Skeletal muscle satellite cell (primary cell): ENCODE measurements around the gene IGFBPL1.
"Not testable (repeated sequence)": the region's sequence is repeated elsewhere in the genome, so short reads cannot be mapped to it uniquely, and the experiment has no call there.

Experiments used
- H3K27me3 ChIP-seq: 2 replicates; pipeline ENCODE4 v1.7.0; 2013; ENCODE audit warnings: low read length; ENCODE audit not compliant: control insufficient read depth, insufficient read depth
- H3K36me3 ChIP-seq: 2 replicates; pipeline ENCODE4 v1.7.0; 2013; ENCODE audit warnings: mild to moderate bottlenecking, control low read depth, low read length; ENCODE audit not compliant: insufficient read depth
- H3K4me1 ChIP-seq: 2 replicates; pipeline ENCODE4 v1.7.0; 2013; ENCODE audit warnings: low read length; ENCODE audit not compliant: control insufficient read depth, insufficient read depth
- H3K4me2 ChIP-seq: 2 replicates; pipeline ENCODE4 v1.7.0; 2013; ENCODE audit warnings: mild to moderate bottlenecking, low read length
- H3K4me3 ChIP-seq: 2 replicates; pipeline ENCODE4 v1.7.0; 2013; ENCODE audit warnings: low read length
- H3K9ac ChIP-seq: 2 replicates; pipeline ENCODE4 v1.7.0; 2013; ENCODE audit warnings: mild to moderate bottlenecking, low read depth, low read length, moderate library complexity
- H3K9me3 ChIP-seq: replicated peaks from 2 replicates; pipeline ENCODE4 v1.7.0; 2013; ENCODE audit warnings: mild to moderate bottlenecking, control low read depth, low read length

IGFBPL1 gene

DNA sequence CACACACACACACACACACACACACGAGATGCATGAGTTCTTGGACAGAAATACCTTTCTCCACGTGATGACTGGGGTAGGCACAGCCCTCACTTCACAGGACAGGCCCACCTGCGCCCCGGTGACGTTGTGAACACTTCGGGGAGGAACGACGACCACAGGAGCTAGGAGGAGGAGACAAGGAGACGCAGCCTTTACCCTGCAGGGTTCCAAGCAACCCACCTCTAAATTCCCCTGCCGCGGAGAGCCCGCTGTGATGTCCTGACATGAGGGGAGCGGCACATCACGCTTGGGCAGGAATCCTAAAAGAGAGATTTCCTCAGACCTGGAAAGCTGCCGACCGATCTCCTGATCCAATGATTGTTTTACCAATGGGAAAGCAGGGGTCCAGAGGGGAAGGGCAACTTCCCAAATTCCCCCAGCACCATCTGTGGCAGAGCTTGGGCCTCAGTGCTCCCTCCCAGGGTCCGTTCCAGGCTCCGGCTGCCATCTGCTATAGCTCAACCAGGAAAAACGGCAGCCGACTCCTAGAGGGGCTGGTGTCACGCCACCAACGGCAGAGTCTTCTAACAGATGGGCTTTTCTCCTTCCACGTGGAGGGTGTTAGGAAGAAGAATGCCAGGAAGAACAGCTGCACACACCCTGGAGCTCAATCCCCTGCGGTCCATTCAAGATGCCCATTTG, 10.1 kb downstream of the IGFBPL1 start:
- Histone ChIP-seq H3K4me1 (peaks cover 25% of the 10 kb centered on the region), H3K4me3 (peak overlapping the region; percentile 26), H3K4me2 (no peak overlapping the region), H3K36me3 (no peaks in the 10 kb centered on the region), H3K27me3 (peaks cover 40% of the 10 kb centered on the region), H3K9ac (no peak overlapping the region), H3K9me3 (no peaks in the 10 kb centered on the region)

DNA sequence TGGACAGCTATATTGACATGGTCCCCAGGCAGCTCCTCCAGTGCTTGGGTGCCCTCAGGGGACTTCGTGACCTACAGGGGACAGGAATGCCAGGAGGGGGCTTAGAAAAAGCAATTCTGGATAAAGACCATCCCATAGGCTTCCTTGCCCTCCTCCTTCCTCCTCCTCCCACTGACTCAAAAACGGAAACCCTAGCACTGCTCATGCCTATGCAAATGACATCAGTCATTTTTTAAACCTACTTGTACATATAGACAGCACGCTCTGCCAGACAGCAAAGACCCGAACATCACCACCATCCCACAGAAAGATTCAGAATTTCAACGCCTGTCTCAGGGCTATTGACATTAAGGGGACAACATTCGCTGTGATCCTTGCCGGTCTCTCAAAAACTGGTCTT, 11.0 kb downstream of the IGFBPL1 start:
- no peak overlapping the region for H3K4me2 ChIP-seq
- H3K27me3 ChIP-seq = peaks cover 47% of the 10 kb centered on the region
- no peaks in the 10 kb centered on the region for H3K9me3 ChIP-seq

DNA sequence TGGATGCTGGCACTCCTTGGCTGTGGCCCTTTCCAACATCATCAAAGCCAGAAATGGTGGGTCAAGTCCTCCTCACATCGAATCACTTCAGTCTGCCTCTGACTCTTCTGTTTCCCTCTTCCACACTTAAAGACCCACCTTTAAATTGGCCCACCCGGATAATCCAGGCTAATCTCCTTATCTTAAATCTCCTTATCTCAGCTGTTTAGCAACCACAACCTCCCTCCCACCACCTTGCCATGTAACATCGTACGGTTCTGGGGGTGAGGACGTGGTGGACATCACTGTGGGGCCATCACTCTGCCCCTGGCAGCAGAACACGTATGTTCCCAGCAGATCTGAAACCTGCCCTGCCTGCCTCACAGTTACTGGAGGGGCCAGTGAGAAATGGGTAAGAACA, 11.5 kb downstream of the IGFBPL1 start:
- no peak overlapping the region for H3K4me3 ChIP-seq
- H3K9me3 ChIP-seq = no peaks in the 10 kb centered on the region
- H3K9ac ChIP-seq = no peak overlapping the region
- no peaks in the 10 kb centered on the region for H3K36me3 ChIP-seq
- no peak overlapping the region for H3K4me2 ChIP-seq
- peaks cover 44% of the 10 kb centered on the region for H3K27me3 ChIP-seq
- peaks cover 25% of the 10 kb centered on the region for H3K4me1 ChIP-seq

More for the DNA sequence above, 11.0 kb downstream of the IGFBPL1 start:
- Histone ChIP-seq H3K9ac (no peak overlapping the region), H3K4me1 (peaks cover 25% of the 10 kb centered on the region), H3K4me3 (no peak overlapping the region), H3K36me3 (no peaks in the 10 kb centered on the region)

DNA sequence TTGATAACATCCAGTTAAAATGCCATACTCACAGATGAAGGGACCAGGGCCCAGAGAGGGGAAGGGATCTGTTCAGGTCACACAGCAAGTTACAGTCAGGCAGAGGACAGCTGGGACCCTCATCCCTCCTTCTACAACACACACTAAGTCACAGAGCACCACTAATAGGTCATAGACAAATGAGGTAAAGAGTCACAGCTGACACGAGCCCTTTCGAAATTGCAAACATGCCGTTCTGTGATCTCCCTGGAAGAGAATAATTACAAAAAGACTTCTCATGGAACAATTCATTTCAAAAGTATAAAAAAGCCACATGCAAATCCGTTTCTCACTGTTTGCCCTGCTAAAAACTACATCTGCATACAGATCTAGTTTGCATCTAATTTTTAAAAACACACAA, 15.5 kb downstream of the IGFBPL1 start:
- Histone ChIP-seq H3K4me1 (peaks cover 4% of the 10 kb centered on the region), H3K4me2 (no peak overlapping the region), H3K27me3 (peaks cover 55% of the 10 kb centered on the region), H3K4me3 (no peak overlapping the region), H3K36me3 (no peaks in the 10 kb centered on the region), H3K9ac (no peak overlapping the region), H3K9me3 (no peaks in the 10 kb centered on the region)

DNA sequence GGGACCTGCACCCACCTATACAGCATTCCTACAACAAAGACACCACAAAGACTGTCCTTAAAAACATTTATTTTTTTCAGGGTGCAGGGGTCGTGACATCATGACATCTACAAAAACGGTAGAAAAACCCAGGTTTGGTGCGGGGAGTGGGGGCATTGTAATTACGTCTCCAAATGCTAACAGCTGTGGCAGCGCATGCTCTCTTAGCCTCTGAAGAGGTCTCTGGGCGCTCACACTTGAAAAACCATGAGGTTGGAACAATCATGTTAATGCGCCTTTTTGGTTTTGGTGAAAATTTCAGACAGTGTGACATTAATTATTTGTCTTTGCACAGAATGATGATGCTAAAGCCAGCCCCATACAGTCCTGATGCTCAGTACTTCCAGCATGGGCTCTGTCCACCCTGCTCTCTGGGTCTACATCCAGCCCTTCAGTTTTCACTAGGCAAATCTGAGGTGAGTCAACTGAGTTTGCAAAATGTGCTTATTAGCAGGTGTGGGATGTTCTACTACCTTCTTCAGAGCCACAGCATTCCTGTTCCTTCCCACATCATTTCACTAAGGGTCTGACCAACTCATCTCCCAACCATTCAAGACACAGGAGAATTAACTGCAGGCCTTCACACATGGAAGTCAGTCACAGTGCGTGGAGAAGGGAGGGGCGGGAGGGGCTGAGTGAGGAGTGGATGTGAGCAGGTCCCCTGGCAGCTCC, 17.6 kb downstream of the IGFBPL1 start:
- Histone ChIP-seq H3K9ac (no peak overlapping the region), H3K36me3 (no peaks in the 10 kb centered on the region), H3K27me3 (peaks cover 39% of the 10 kb centered on the region), H3K9me3 (no peaks in the 10 kb centered on the region), H3K4me1 (peaks cover 4% of the 10 kb centered on the region), H3K4me3 (no peak overlapping the region), H3K4me2 (no peak overlapping the region)

DNA sequence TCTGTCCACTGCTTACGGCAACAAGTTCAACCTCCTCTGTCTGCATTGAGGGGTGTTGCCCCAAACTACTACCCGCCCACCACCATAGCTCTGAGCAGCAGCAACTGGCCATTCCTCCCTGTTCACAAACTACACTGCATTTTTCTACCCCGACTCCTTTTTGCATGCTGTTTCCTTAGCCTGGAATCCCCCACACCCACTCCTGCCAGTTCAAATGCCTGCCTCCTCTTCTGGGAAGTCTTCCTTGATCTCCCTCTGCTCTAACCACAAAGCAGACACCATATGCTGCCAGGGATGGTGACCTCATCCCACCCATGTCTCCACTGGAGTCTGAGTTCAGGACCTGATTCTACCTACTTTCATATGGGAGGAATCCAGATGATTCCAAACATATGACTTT, 18.5 kb downstream of the IGFBPL1 start:
- Histone ChIP-seq H3K4me3 (no peak overlapping the region), H3K9me3 (no peaks in the 10 kb centered on the region), H3K9ac (no peak overlapping the region), H3K4me2 (no peak overlapping the region), H3K36me3 (no peaks in the 10 kb centered on the region), H3K27me3 (peaks cover 37% of the 10 kb centered on the region), H3K4me1 (peaks cover 4% of the 10 kb centered on the region)

DNA sequence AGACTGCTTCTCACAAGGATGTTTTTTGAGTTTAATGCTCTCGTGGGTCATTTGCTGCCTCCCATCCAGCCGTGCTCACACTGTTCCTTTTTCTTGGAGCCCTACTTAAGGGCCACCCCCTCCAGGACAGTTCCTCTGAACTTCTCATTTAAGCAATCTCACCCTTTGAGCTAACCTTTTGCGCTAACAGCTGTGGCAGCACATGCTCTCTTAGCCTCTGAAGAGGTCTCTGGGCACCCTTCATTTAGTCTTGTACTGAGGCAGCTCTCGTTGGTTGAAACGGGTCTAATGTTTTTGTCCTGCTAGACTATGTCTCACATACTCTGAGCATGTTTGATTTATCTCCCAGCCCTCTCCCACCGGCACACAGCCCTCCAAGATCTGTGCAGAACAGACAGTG, 19.9 kb downstream of the IGFBPL1 start:
- no peaks in the 10 kb centered on the region for H3K9me3 ChIP-seq
- peaks cover 37% of the 10 kb centered on the region for H3K27me3 ChIP-seq
- H3K36me3 ChIP-seq = no peaks in the 10 kb centered on the region
- no peak overlapping the region for H3K4me2 ChIP-seq
- no peak overlapping the region for H3K4me3 ChIP-seq
- no peak overlapping the region for H3K9ac ChIP-seq
- H3K4me1 ChIP-seq = peaks cover 6% of the 10 kb centered on the region

DNA sequence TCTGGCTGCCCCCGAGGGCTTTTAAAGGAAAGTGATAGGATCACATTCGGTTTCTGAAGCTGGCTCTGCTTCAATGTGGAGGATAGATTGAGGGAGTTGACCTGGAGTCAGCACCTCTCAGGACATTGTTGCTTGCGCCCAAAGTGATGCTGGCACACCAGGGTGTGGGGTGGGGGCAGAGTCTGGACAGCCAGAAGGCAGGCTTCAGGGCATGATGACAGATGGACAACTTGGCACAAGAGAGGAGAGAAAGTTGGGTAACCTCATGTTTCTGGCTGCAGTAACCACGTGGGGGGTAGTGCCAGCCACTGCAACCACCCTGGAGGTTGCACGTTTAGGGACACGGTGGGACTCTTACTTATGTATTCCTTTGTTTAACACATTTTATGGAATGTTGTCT, 22.3 kb downstream of the IGFBPL1 start:
- Histone ChIP-seq H3K27me3 (peaks cover 29% of the 10 kb centered on the region), H3K4me1 (peaks cover 6% of the 10 kb centered on the region), H3K9ac (no peak overlapping the region), H3K4me3 (no peak overlapping the region), H3K4me2 (no peak overlapping the region), H3K9me3 (no peaks in the 10 kb centered on the region), H3K36me3 (peaks cover 4% of the 10 kb centered on the region)

DNA sequence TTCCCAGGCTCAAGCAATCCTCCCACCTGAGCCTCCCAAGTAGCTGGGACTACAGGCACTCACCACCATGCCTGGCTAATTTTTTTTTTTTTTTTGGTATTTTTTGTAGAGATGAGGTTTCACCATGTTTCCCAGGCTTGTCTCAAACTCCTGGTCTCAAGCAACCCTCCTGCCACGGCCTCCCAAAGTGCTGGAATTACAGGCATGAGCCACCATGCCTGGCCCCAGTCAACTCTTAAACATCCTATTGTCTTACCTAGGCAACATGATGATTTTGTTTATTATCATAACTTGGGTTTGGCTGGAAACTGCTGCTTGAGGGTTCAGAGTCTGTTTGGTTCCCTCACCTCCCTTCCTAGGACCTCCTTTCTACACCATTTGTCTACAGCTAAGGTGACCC, 25.1 kb downstream of the IGFBPL1 start:
- not testable (repeated sequence) for H3K27me3 ChIP-seq, H3K4me3 ChIP-seq, H3K4me1 ChIP-seq, H3K4me2 ChIP-seq, H3K9me3 ChIP-seq, H3K9ac ChIP-seq
- peaks cover 18% of the 10 kb centered on the region for H3K36me3 ChIP-seq

DNA sequence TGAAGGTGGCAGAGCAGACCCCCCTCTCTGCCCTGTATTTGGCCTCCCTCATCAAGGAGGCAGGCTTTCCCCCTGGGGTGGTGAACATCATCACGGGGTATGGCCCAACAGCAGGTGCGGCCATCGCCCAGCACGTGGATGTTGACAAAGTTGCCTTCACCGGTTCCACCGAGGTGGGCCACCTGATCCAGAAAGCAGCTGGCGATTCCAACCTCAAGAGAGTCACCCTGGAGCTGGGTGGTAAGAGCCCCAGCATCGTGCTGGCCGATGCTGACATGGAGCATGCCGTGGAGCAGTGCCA, 27.9 kb downstream of the IGFBPL1 start:
- H3K4me3 ChIP-seq = no peak overlapping the region
- H3K9me3 ChIP-seq = no peaks in the 10 kb centered on the region
- peaks cover 18% of the 10 kb centered on the region for H3K36me3 ChIP-seq
- H3K9ac ChIP-seq = no peak overlapping the region
- peaks cover 12% of the 10 kb centered on the region for H3K4me1 ChIP-seq
- H3K27me3 ChIP-seq = no peaks in the 10 kb centered on the region
- H3K4me2 ChIP-seq = no peak overlapping the region

DNA sequence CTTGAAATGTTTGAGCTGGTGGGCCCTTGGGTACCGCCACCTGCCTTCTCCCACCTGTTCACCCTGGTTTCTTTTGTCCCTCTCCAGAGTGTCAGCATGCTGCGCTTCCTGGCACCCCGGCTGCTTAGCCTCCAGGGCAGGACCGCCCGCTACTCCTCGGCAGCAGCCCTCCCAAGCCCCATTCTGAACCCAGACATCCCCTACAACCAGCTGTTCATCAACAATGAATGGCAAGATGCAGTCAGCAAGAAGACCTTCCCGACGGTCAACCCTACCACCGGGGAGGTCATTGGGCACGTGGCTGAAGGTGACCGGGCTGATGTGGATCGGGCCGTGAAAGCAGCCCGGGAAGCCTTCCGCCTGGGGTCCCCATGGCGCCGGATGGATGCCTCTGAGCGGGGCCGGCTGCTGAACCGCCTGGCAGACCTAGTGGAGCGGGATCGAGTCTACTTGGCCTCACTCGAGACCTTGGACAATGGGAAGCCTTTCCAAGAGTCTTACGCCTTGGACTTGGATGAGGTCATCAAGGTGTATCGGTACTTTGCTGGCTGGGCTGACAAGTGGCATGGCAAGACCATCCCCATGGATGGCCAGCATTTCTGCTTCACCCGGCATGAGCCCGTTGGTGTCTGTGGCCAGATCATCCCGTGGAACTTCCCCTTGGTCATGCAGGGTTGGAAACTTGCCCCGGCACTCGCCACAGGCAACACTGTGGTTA, 28.4 kb downstream of the IGFBPL1 start:
- Histone ChIP-seq H3K36me3 (peaks cover 18% of the 10 kb centered on the region), H3K4me3 (no peak overlapping the region), H3K4me2 (no peak overlapping the region), H3K9me3 (no peaks in the 10 kb centered on the region), H3K4me1 (peaks cover 12% of the 10 kb centered on the region), H3K9ac (no peak overlapping the region), H3K27me3 (no peaks in the 10 kb centered on the region)
